T-helper 1 cell treated with Interleukin-12 subunit alpha and Interleukin-12 subunit beta and Interleukin-4 antibody, amounts not matched to agents 30 μg/mL and 1 μg/mL, for 36 hours (primary cell): ENCODE measurements around the gene BICD2.
A peak's percentile ranks its signal among the peaks of the same experiment; 100 is the strongest.
"Not testable (repeated sequence)": the region's sequence is repeated elsewhere in the genome, so short reads cannot be mapped to it uniquely, and the experiment has no call there.

ENCODE experiments used
- H3K27ac Mint-ChIP-seq: one replicate; pipeline ENCODE4 v1.8.0; 2021; ENCODE audit warnings: mild to moderate bottlenecking, mixed read lengths
- H3K27me3 Mint-ChIP-seq: one replicate; pipeline ENCODE4 v1.8.0; 2021; ENCODE audit warnings: low read depth, mixed read lengths
- H3K36me3 Mint-ChIP-seq: one replicate; pipeline ENCODE4 v1.8.0; 2021; ENCODE audit warnings: low read depth, mixed read lengths
- H3K4me1 Mint-ChIP-seq: one replicate; pipeline ENCODE4 v1.8.0; 2021; ENCODE audit warnings: low read depth, mixed read lengths
- H3K4me3 Mint-ChIP-seq: one replicate; pipeline ENCODE4 v1.8.0; 2021; ENCODE audit warnings: mild to moderate bottlenecking, moderate library complexity, mixed read lengths
- H3K9me3 Mint-ChIP-seq: one replicate; pipeline ENCODE4 v1.8.0; 2021; ENCODE audit warnings: mixed read lengths

Gene BICD2

DNA sequence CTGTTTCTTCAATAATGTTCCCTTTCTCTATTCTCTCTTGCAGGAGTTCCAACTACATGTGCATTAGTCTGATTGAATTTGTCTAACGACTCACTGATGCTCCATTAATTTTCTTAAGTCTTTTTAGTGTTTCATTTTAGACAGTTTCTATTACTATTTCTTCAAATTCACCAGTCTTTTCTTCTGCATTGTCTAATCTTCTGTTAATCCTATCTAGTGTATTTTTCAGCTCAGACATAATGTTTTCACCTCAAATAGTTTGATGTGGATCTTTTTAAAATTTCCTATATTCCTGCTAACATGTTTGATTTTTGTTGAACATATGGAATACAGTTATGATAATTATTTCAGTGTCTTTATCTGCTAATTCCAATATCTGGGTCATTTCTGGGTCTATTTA lies 21.7 kb upstream of the BICD2 start:
- H3K36me3 Mint-ChIP-seq, result no peaks in the 10 kb centered on the region
- no peak overlapping the region for H3K27ac Mint-ChIP-seq
- peaks cover 4% of the 10 kb centered on the region for H3K9me3 Mint-ChIP-seq
- peaks cover 9% of the 10 kb centered on the region for H3K4me1 Mint-ChIP-seq
- H3K27me3 Mint-ChIP-seq, result peaks cover 18% of the 10 kb centered on the region
- no peak overlapping the region for H3K4me3 Mint-ChIP-seq

DNA sequence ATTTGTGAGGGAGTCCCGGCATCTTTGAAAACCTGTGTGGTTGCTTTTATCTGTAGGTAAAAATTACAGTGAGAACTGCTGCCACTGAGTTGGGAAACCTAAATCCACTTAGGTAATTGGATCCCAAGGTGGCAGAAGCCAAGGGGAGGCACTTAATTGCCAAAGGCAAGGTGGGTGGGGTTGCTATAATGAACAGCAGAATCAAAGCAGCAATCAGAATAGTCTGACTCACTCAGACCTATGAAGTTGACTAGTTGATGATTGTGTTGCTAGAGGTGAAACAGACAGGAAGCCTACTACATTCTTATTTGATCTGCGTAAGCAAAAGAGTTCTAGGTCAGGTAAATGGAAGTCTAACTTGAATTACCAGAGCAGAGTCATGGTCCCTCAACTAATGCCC lies 17.3 kb upstream of the BICD2 start:
- Mint-ChIP-seq H3K36me3 (no peaks in the 10 kb centered on the region), H3K27ac (no peak overlapping the region), H3K4me3 (no peak overlapping the region), H3K9me3 (peaks cover 4% of the 10 kb centered on the region), H3K27me3 (peaks cover 17% of the 10 kb centered on the region), H3K4me1 (no peaks in the 10 kb centered on the region)

DNA sequence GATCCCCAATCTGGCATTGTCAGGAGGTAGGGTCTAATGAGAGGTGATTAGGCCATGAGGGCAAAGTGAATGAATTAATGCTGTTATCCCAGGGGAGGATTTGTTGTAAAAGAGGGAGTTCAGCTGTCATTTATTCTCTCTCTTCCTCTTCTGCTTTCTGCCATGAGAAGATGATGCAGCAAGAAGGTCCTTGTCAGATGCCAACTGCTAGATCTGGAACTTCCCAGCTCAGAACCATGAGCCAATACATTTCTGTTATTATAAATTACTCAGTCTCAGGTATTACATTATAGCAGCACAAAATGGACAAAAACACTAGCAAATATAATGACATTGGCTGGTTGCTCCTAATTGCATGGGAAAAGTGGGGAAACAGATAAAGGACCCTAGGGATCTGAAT lies 15.6 kb upstream of the BICD2 start:
- no peaks in the 10 kb centered on the region for H3K9me3 Mint-ChIP-seq
- H3K4me1 Mint-ChIP-seq, result peaks cover 3% of the 10 kb centered on the region
- no peak overlapping the region for H3K4me3 Mint-ChIP-seq
- H3K27me3 Mint-ChIP-seq, result peaks cover 17% of the 10 kb centered on the region
- H3K27ac Mint-ChIP-seq, result no peak overlapping the region
- no peaks in the 10 kb centered on the region for H3K36me3 Mint-ChIP-seq

DNA sequence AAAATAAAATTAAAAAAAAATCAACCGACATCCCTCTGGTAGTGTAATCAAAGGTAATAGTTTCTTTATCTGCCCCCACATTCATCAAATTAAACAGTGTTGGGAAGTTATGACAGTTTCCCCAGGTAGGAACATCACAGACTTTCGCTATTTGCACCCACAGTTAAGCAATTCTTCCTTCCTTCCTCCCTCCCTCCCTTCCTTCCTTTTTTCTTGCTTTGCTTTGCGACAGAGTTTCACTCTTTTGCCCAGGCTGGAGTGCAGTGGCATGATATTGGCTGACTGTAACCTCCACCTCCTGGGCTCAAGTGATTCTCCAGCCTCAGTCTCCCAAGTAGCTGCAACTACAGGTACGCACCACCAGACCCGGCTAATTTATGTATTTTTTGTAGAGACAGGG lies 10.8 kb upstream of the BICD2 start:
- Mint-ChIP-seq H3K36me3 (no peaks in the 10 kb centered on the region), H3K4me1 (peaks cover 5% of the 10 kb centered on the region), H3K27me3 (peaks cover 5% of the 10 kb centered on the region), H3K4me3 (no peak overlapping the region), H3K9me3 (no peaks in the 10 kb centered on the region), H3K27ac (no peak overlapping the region)

DNA sequence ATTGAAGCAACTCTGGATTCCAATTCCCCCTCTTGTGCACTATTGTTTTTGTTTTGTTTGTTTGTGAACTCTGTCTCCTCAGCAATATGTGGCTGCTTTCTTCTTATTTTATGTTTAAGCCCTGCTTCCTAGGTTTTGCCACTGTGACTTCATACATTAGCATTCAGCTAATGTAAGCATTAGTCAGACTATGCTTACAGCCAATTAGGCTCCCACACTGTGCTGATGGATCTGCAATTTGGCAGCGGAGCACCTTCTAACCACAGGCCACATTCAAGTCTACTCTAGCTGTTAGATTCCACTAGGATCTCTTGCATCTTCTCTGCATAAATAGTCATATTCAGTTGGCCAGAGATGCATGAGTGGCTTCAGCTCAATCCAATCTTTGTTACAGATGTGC lies 9.6 kb upstream of the BICD2 start:
- Mint-ChIP-seq H3K4me1 (peaks cover 9% of the 10 kb centered on the region), H3K27me3 (peaks cover 5% of the 10 kb centered on the region), H3K4me3 (no peak overlapping the region), H3K9me3 (no peaks in the 10 kb centered on the region), H3K36me3 (no peaks in the 10 kb centered on the region), H3K27ac (no peak overlapping the region)

DNA sequence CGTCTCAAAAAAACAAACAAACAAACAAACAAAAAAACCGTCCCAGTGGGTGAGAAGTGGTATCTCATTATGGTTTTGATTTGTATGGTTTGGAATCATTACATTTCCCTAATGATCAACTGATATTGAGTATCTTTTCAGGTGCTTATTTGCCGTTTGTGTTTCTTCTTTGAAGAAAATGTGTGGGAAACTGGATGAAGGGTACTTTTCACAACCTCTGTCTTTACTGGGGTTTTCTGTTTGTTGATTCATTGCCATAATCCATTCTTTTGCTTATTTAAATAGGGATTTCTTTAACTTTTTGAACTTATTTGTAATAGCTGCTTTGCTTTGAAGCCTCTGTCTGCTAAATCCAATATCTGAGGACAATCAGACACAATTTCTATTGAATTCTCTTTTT lies 9.2 kb upstream of the BICD2 start:
- H3K27ac Mint-ChIP-seq, result no peak overlapping the region
- H3K4me3 Mint-ChIP-seq, result no peak overlapping the region
- no peaks in the 10 kb centered on the region for H3K36me3 Mint-ChIP-seq
- H3K4me1 Mint-ChIP-seq, result peaks cover 9% of the 10 kb centered on the region
- H3K9me3 Mint-ChIP-seq, result no peaks in the 10 kb centered on the region
- peaks cover 5% of the 10 kb centered on the region for H3K27me3 Mint-ChIP-seq

GRCh38 chr9:92771309-92771708 lies 6.7 kb upstream of the BICD2 start:
- H3K4me1 Mint-ChIP-seq, result peaks cover 11% of the 10 kb centered on the region
- H3K4me3 Mint-ChIP-seq, result no peak overlapping the region
- H3K27me3 Mint-ChIP-seq, result peaks cover 9% of the 10 kb centered on the region
- no peak overlapping the region for H3K27ac Mint-ChIP-seq
- H3K9me3 Mint-ChIP-seq, result no peaks in the 10 kb centered on the region
- no peaks in the 10 kb centered on the region for H3K36me3 Mint-ChIP-seq

DNA sequence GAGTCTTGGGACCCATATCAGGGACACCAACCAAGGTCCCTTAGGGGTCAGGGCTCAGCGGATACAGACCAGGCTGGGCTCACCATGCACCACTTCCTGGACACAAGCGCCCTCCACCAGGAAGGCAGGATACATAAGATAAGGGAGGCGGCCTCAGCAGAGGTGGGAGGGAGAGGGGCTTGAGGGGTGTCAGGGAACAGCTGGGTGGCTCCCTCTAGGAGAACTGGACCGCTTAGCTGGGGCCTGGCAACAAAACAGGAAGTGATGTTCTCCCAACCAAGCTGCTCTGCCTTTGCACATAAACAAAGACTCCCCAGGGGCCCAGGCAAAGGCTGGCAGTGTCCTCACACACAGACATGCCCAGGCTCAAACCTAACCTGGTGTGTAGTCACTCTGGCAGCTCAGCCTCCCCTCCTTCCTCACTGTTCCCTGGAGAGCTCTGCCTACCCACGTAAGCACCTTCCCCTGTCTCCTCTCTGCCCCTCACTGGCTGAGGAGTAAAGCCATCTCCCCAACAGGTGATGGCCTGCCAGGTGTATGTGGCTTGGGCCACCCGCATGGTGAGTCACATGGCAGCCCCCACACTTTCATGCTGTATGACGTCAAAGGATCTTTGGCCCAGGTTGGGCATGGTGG lies 5.8 kb upstream of the BICD2 start:
- peaks cover 9% of the 10 kb centered on the region for H3K27me3 Mint-ChIP-seq
- no peaks in the 10 kb centered on the region for H3K36me3 Mint-ChIP-seq
- no peak overlapping the region for H3K4me3 Mint-ChIP-seq
- peak overlapping the region; percentile 52 for H3K27ac Mint-ChIP-seq
- H3K4me1 Mint-ChIP-seq, result peaks cover 17% of the 10 kb centered on the region
- H3K9me3 Mint-ChIP-seq, result no peaks in the 10 kb centered on the region

GRCh38 chr9:92769990-92770359 lies 5.3 kb upstream of the BICD2 start:
- H3K4me1 Mint-ChIP-seq, result peaks cover 16% of the 10 kb centered on the region
- H3K27me3 Mint-ChIP-seq, result peaks cover 9% of the 10 kb centered on the region
- no peaks in the 10 kb centered on the region for H3K36me3 Mint-ChIP-seq
- peak overlapping the region; percentile 52 for H3K27ac Mint-ChIP-seq
- no peaks in the 10 kb centered on the region for H3K9me3 Mint-ChIP-seq
- no peak overlapping the region for H3K4me3 Mint-ChIP-seq

- Mint-ChIP-seq H3K36me3 (no peaks in the 10 kb centered on the region), H3K27me3 (peaks cover 8% of the 10 kb centered on the region), H3K27ac (no peak overlapping the region), H3K9me3 (no peaks in the 10 kb centered on the region), H3K4me1 (peaks cover 16% of the 10 kb centered on the region), H3K4me3 (no peak overlapping the region)
Measured at GRCh38 chr9:92769286-92769685, 4.7 kb upstream of the BICD2 start.

DNA sequence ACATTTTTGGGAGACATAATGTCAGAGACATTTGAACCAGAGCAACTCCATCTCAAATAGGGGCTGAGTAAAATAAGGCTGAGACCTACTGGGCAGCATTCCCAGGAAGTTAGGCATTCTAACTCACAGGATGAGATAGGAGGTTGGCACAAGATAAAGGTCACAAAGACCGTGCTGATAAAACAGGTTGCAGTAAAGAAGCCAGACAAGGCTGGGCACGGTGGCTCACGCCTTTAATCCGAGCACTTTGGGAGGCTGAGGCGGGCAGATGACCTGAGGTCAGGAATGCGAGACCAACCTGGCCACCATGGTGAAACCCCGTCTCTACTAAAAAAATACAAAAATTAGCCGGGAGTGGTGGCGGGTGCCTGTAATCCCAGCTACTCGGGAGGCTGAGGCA lies 4.2 kb upstream of the BICD2 start:
- H3K36me3 Mint-ChIP-seq, H3K27me3 Mint-ChIP-seq, H3K9me3 Mint-ChIP-seq, H3K27ac Mint-ChIP-seq, H3K4me3 Mint-ChIP-seq: not testable (repeated sequence)
- H3K4me1 Mint-ChIP-seq, result peaks cover 16% of the 10 kb centered on the region

GRCh38 chr9:92767066-92768054 lies 2.7 kb upstream of the BICD2 start:
- Mint-ChIP-seq H3K9me3 (no peaks in the 10 kb centered on the region), H3K36me3 (no peaks in the 10 kb centered on the region), H3K4me1 (peaks cover 30% of the 10 kb centered on the region), H3K27ac (no peak overlapping the region), H3K27me3 (peaks cover 4% of the 10 kb centered on the region), H3K4me3 (no peak overlapping the region)

GRCh38 chr9:92764988-92765936 lies 629 bp upstream of the BICD2 start:
- H3K27me3 Mint-ChIP-seq, result peaks cover 4% of the 10 kb centered on the region
- peak overlapping the region; percentile 77 for H3K27ac Mint-ChIP-seq
- no peaks in the 10 kb centered on the region for H3K36me3 Mint-ChIP-seq
- H3K9me3 Mint-ChIP-seq, result no peaks in the 10 kb centered on the region
- H3K4me1 Mint-ChIP-seq, result peaks cover 38% of the 10 kb centered on the region
- H3K4me3 Mint-ChIP-seq, result peak overlapping the region; percentile 84

GRCh38 chr9:92763721-92764380 lies 782 bp downstream of the BICD2 start:
- peaks cover 4% of the 10 kb centered on the region for H3K27me3 Mint-ChIP-seq
- H3K4me3 Mint-ChIP-seq, result peak overlapping the region; percentile 98
- H3K9me3 Mint-ChIP-seq, result no peaks in the 10 kb centered on the region
- H3K4me1 Mint-ChIP-seq, result peaks cover 35% of the 10 kb centered on the region
- no peaks in the 10 kb centered on the region for H3K36me3 Mint-ChIP-seq
- peak overlapping the region; percentile 90 for H3K27ac Mint-ChIP-seq
